AG09309 (cell line): ENCODE data around the gene ROR1.

Experiments used
- DNase-seq: peaks from one replicate; pipeline ENCODE4 v3.0.0-alpha.2; 2010; ENCODE audit warnings: low read depth
- H3K4me3 ChIP-seq: 2 replicates; pipeline ENCODE4 v1.5.1; 2011; ENCODE audit warnings: mild to moderate bottlenecking, low read depth, low read length, moderate library complexity; ENCODE audit not compliant: control insufficient read depth
- CTCF ChIP-seq: IDR thresholded peaks from 2 replicates; pipeline ENCODE4 v1.5.1; 2011; ENCODE audit warnings: mild to moderate bottlenecking, low read depth, low read length, inconsistent platforms; ENCODE audit not compliant: insufficient read depth, control insufficient read depth; ENCODE audit errors: missing control alignments

The ROR1 gene

GRCh38 chr1:64006276-64007051 is 232.6 kb downstream of the ROR1 start:
- no peak overlapping the region for H3K4me3 ChIP-seq
- TF ChIP-seq CTCF = no peak
- no peak for DNase-seq

- no peak for DNase-seq
- no peak overlapping the region for H3K4me3 ChIP-seq
- no peak for TF ChIP-seq CTCF
Measured at GRCh38 chr1:64010316-64010715, 236.5 kb downstream of the ROR1 start.

- DNase-seq = no peak
- no peak for TF ChIP-seq CTCF
- no peak overlapping the region for H3K4me3 ChIP-seq
Measured at GRCh38 chr1:64013395-64013794, 239.6 kb downstream of the ROR1 start.

- DNase-seq = no peak
- TF ChIP-seq CTCF = no peak
- no peak overlapping the region for H3K4me3 ChIP-seq
Measured at GRCh38 chr1:64019818-64020217, 246.0 kb downstream of the ROR1 start.

GRCh38 chr1:64021066-64021465 is 247.2 kb downstream of the ROR1 start:
- no peak for TF ChIP-seq CTCF
- DNase-seq = no peak
- H3K4me3 ChIP-seq = no peak overlapping the region

GRCh38 chr1:64025051-64025450 is 251.2 kb downstream of the ROR1 start:
- no peak for DNase-seq
- H3K4me3 ChIP-seq = no peak overlapping the region
- TF ChIP-seq CTCF = no peak

- no peak for DNase-seq
- TF ChIP-seq CTCF = no peak
- no peak overlapping the region for H3K4me3 ChIP-seq
Measured at GRCh38 chr1:64029037-64029436, 255.2 kb downstream of the ROR1 start.
